Heart left ventricle (tissue), 13 donors: ENCODE measurements around the gene SPOCK1.

Experiments
- CTCF ChIP-seq, 12 donors: fragments of 200-600 bp; sonication (generic) in 4 of 12; IDR thresholded peaks; one replicate each; pipeline versions ENCODE4 v1.5.0 to v1.8.0; 2018 to 2022; ENCODE audit warnings: antibody characterized with exemption in 12 of 12, mild to moderate bottlenecking in 5 of 12
- POLR2A ChIP-seq, 2 donors: fragments of 450-650 bp; IDR thresholded peaks; one replicate each; pipeline ENCODE4 v1.6.1; 2017; ENCODE audit warnings: antibody characterized with exemption in 2 of 2, mild to moderate bottlenecking in 2 of 2, moderate library complexity in 2 of 2
- donor health status: ischemic (EF 13 %, LVEDD 7.1; RV severe dilation, severe dysfunction).
- donor health status: DM: no; HTN: yes; CAD: no.
- donor health status: DM: no; HTN: no; CAD: no.
- donor health status: ischemic (EF 25% LVEDD 6.9; RV normal size, moderate dysfunction).
- donor health status: ischemic (EF 25% LVEDD 5.7; RV mildly dilated, moderate dysfunction).
- donor health status: ischemic (EF 35%, LVEDD 5.7; RV mildly dilated, moderate dysfunction).
- donor health status: nonischemic (EF 11% LVEDD 7.7; RV severe dilation, severe dysfunction).
- donor health status: DM: yes; HTN: yes; CAD: no.
- donor health status: PGD.
- donor health status: ischemic (EF 29% LVEDD 5.4; RV normal size, mild dysfunction).
- donor health status: nonischemic (EF 23%, LVEDD 6.1; RV moderate dilation, normal function).

DNA sequence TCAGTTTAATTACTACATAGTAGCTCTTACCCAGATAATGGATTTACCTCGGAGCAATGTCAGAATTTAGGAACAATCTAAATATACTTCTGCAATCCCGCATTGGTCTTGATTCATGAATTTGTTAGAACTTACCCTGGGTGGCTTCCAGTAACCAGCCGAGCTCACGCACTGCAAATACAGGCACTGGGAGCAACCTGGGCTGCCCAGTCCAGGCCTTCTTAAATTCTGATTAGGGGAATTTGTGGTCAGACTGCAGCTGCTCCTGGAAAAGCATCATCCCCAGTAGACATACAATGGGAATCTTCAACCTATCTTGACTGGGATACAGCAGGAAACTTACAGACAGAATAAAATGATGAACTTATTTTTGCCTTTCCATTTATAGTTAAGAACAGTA, 270.3 kb downstream of the SPOCK1 start:
- no peak for TF ChIP-seq CTCF (IDR thresholded peaks at IDR 0.05)
- TF ChIP-seq POLR2A (IDR thresholded peaks at IDR 0.05) = no peak
